Upper lobe of left lung (tissue), 4 donors: Measurements from ENCODE around the gene FAM149B1.

ENCODE experiments used
- CTCF ChIP-seq, 6 experiments: fragments of 450-650 bp in 4 of 6; fragments of 200-600 bp in 2 of 6; sonication (generic) in 2 of 6; IDR thresholded peaks; one replicate each; pipeline ENCODE4 v1.5.1; 2016 to 2019; ENCODE audit warnings: antibody characterized with exemption in 6 of 6
- EP300 ChIP-seq, 4 donors: sonication (generic); formaldehyde crosslinking; IDR thresholded peaks; one replicate each; pipeline ENCODE4 v1.5.1; 2017; ENCODE audit warnings: antibody characterized with exemption in 4 of 4, control low read depth in 2 of 4
- POLR2A ChIP-seq, 4 donors: fragments of 450-650 bp; IDR thresholded peaks; one replicate each; pipeline ENCODE4 v1.5.1; 2016 to 2017; ENCODE audit warnings: antibody characterized with exemption in 4 of 4, mild to moderate bottlenecking in 2 of 4
- POLR2AphosphoS5 ChIP-seq, 2 donors: sonication (generic); formaldehyde crosslinking; IDR thresholded peaks; one replicate each; pipeline ENCODE4 v1.5.1; 2017; ENCODE audit warnings: antibody characterized with exemption in 2 of 2

GRCh38 chr10:73186266-73186665 is 18.3 kb downstream of the FAM149B1 start:
- TF ChIP-seq CTCF (IDR thresholded peaks at IDR 0.05) (no peak), EP300 (IDR thresholded peaks at IDR 0.05) (no peak), POLR2AphosphoS5 (IDR thresholded peaks at IDR 0.05) (no peak), POLR2A (IDR thresholded peaks at IDR 0.05) (no peak)
